Cerebellar cortex (tissue), 1 donor: ENCODE data around the gene MLLT1.
"Not testable (repeated sequence)": the region's sequence is repeated elsewhere in the genome, so short reads cannot be mapped to it uniquely, and the experiment has no call there.

ENCODE experiments used
- DNase-seq: peaks from one replicate; pipeline ENCODE4 v3.0.0-alpha.2; 2015; ENCODE audit warnings: low spot score

MLLT1 gene, protein sequence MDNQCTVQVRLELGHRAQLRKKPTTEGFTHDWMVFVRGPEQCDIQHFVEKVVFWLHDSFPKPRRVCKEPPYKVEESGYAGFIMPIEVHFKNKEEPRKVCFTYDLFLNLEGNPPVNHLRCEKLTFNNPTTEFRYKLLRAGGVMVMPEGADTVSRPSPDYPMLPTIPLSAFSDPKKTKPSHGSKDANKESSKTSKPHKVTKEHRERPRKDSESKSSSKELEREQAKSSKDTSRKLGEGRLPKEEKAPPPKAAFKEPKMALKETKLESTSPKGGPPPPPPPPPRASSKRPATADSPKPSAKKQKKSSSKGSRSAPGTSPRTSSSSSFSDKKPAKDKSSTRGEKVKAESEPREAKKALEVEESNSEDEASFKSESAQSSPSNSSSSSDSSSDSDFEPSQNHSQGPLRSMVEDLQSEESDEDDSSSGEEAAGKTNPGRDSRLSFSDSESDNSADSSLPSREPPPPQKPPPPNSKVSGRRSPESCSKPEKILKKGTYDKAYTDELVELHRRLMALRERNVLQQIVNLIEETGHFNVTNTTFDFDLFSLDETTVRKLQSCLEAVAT

DNA sequence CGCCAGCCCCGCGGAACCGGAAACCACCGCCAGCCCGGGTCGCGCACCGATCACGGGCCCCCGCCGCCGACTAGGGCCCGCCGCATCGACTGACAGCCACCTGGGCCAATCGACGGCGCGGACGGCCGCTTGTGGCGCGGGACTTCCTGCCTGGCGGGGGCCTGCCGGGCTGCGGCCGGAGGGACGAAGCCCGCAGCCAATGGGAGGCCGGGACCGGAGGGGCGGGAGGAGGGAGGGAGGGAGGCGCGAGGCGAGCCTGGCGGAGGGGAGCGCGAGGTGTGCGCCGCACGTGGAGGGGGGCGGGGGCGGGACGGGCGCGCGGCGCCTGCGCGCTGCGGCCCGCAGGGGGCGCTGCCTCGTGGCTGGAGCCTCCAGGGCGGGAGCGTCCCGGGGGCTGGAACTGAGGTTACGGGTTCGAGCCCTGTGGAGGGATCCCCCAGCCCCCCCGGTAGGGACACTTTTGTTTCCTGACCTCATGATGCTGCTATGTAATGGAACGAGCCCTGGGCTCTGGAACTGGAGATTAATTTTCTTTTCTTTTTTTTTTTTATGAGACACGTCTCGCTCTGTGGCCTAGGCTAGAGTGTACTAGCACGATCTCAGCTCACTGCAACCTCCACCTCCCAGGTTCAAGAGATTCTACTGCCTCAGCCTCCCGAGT lies at the start of gene MLLT1:
TSS of gene MLLT1 (minus strand) at position 45 of the 661 bp plus-strand sequence. CDS start 191 bp downstream, outside the sequence.
- peak; percentile 96 for DNase-seq

DNA sequence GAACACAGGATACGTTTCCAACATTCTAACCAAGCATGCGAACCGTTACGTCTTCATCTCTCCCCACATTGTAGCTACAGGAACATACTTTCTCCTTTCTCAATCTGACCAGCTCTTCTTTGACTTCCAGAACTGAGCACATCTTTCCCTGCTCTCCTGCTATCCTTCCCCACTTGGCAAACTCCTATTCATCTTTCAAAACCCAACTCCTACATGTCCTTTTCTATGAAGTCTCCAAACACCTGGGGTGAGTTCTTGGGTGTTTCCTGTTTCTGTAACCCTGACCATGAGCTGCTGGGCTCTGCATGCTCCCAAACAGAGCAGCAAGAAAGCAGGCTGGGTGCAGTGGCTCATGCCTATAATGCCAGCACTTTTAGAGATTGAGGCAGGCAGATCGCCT lies 47.0 kb upstream of the MLLT1 start:
- DNase-seq: no peak

DNA sequence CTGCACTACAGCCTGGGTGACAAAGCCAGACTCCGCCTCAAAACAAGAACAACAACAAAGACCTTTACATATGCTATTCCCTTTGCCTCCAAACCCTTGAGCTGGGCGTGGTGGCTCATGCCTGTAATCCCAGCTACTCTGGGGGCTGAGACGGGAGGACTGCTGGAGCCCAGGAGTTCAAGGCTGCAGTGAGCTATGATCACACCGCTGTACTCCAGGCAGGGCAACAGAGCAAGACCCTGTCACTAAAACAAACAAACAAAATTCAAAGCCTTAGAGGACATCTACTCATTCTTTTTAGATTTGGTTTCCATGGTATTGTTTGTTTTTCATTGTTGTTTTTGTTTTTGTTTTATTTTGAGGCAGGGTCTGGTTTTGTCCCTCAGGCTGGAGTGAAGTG lies 45.8 kb upstream of the MLLT1 start:
- no peak for DNase-seq

DNA sequence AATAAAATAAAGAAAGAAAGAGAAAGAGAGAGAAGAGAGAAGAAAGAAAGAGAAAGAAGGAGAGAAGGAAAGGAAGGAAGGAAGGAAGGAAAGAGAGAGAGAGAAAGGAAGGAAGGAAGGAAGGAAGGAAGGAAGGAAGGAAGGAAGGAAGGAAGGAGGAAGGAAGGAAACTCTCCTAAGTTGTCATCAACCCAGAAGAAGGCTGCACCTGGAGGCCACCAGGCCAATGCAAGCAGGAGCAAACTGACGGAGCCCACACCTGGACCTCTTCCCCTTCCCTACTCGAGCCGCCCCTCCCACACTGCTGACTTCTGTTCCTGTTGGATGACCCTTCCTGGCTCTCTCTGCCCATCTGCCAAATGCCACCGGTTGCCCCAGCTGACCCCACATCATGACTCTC lies 45.0 kb upstream of the MLLT1 start:
- DNase-seq: no peak

DNA sequence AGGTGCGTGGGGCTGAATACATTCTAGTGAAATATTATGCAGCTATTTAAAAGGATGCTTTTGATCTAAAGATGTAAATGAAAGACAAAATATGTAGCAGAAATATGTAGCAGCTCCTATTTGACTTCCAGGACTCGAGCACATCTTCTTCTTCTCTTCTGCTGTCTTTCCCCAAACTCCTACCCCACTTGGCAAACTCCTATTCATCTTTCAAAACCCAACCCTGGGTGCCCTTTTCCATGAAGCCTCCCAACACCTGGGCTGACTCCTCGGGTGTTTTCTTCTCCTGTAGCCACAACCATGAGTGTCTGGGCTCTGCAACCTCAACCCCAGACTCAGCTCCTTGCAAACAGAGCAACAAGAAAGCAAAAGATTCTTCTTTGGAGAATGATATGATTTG lies 42.5 kb upstream of the MLLT1 start:
- DNase-seq: no peak

DNA sequence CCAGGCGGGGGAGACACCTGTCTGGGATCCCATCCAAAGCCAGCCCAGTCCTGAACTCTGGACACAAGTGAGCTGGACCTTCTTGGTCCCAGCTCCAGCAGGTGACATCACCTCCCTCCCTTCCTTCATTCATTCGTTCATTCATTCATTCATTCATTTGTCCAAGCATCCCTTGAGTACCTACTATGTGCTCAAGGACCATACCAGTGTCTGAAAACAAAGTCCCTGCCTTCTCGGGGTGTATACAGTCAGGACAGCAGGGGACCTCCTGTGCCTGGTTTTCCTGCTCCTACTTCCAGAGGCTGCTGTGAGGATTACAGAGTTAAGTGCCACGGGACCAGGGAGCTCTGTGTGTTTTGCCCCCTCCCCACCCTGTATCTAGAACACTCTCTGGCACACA lies 39.6 kb upstream of the MLLT1 start:
- DNase-seq: no peak

DNA sequence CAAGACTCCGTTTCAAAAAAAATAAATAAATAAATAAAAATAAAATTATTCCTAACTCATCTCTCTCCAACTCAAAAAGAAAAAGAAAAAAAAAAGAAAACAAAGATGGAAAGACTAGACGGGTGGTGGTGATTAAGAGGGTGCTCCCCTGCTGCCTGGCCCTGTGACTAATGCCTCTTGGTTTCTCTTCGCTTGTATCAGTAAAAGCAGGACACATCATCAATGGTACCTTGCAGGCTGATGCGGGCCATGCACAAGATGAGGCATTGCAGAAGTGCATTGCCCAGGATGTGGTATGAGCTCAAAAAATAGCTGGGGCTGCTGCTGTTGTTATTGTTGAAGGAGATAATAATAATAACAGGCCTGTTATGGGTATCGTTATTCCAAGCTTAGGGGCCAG lies 39.0 kb upstream of the MLLT1 start:
- DNase-seq: no peak

DNA sequence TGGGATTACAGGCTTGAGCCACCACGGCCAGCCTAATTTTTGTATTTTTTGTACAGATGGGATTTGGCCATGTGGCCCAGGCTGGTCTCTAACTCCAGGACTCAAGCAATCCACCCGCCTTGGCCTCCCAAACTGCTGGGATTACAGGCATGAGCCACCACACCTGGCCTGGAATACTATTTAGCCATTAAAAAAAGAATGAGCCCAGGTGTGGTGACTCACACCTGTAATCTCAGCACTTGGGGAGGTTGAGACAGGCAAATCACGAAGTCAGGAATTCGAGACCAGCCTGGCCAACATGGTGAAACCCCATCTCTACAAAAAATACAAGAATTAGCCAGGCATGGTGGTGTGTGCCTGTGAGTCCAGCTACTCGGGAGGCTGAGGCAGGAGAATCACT lies 35.9 kb upstream of the MLLT1 start:
- not testable (repeated sequence) for DNase-seq

DNA sequence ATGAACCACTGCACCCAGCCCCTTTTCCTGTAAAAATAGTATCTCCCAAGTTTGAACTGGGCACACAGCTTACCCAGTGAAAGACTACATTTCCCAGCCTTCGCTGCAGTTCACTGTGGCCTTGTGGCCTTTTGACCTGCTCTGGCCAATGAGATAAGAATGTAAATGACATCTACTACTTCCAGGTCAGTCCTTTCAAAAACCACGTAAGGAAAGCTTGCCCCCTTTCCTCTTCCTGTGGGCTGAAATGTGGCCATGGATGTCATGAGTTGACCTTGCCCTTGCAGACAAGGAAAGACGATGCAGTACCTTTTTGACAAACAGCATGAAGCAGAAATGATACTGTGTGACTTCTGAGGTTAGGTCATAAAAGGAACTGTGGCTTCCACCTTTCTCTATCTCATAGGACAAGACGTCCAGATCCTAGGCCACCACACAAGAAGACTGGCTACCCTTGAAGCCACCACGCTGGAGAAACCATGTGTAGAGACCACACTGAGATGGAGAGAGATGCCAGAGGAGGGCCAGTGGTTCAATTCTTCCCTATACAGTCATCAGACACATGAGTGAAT lies 33.7 kb upstream of the MLLT1 start:
- no peak for DNase-seq

DNA sequence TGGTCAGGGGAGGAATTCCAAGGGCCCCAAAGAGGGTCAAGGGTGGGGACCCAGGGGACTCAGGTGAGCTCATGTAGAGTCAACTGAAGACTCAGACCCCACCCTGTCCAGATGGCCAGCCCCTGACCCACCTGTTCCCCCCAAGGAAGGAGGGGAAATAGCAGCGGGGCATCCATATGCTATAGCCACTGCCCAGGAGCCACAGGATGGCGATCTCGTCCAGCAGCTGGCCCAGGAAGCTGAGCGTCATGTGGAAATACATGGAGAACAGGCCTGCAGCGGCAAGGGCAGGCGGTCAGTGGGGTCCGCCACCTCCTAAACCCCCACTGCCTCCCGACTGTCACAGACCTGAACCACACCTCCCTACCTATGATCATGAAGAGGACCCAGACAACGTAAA lies 32.2 kb upstream of the MLLT1 start:
- peak; percentile 16 for DNase-seq

DNA sequence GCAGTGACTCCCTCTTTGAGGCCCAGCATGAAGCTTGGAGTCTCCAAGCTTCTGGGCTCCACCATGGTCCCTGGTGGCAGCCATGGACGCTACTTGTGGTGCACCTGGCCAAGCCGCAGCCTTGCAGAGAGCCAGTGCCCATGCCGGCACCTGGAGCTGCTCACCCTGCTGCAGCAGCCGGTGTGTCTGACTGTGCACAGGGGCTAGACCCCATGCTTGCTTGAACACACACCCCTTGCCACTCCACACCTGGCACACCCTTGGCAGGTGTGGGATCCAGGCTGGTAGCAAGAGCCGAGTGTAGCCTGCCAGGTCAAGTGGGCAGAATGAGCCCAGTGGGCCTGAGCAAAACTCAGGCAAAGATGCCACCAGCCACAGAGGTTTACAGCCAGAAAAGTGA lies 18.6 kb upstream of the MLLT1 start:
- no peak for DNase-seq

DNA sequence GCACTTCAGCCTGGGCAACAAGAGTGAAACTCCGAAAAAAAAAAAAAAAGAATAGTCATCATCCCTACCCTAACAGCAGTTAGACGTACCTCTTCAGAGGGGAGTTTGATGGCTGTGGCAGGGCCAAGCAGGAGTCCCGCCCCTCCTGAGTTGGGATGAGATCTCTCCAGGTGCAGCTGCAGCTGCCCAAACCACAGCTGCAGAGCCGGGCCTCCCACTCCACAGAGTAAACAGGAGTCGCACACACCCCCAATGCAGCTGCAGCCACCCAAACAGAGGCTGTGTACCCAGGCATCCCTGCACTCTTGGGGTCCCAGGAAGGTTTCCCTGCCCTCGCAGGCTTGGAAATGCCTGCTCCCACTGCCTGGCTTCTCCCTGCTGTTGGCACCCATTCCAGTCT lies 17.4 kb upstream of the MLLT1 start:
- no peak for DNase-seq

DNA sequence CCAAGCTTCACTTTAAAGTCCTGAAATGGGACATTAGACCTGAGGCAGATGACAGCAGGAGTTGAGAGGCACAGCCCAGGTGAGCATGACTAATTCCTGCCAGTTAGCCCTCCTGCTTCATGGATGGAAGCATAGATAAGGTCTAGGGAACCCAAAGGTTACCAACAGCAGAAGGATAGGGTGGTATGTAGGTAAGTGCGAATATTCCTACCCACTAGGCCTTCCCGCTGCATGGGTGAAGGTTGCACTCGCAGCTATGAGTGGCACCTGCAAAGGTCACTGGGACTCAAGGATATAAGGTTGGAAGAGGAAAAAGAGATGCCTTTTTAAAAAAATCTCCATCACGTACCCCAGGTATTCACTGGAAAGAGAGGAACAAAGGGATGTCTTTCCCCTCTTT lies 12.2 kb upstream of the MLLT1 start:
- no peak for DNase-seq

DNA sequence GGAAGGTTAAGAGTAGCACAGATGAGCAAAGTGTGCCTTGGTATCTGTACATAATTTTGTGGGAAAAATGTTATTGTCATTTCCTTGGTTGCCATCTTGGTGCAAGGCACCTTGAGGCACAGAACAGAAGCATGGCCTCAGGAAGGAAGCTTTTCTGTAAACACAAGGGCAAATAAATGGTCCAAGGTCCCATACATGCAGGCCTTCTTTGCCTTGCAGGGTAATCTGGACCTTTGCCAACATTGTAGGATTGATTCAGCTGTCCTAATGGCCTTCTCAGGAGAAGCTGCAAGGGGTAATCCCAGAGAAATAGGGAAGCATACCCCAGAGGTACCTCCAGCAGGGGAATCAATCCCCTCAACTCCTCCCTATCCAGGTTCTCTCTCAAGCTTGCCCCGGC lies 9.0 kb upstream of the MLLT1 start:
- no peak for DNase-seq

DNA sequence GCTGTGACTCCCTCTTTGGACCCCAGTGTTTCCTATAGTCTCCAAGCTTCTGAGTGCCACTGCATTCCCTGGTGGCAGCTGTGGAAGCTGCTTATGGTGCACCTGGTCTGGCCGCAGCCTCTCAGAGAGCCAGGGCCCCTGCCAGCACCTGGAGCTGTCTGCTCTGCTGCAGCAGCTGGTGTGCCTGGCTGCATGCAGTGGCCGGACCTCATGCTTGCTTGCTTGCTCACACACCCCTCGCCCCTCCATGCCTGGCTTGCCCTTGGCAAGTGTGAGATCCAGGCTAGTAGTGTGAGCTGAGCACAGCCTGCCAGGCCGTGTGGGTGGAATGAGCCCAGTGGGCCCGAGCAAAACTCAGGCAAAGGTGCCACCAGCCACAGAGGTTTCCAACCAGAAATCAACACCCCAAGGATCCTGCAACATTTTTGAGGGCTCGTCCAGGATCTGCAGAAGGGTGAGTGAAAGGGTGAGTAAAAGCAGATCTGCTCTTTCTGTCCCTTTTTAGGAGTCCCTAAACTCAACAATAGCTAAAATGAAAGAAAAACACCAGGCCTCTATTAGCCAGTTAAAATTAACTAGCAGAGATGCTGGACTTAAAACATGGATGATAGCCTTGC lies 7.6 kb upstream of the MLLT1 start:
- DNase-seq: no peak

DNA sequence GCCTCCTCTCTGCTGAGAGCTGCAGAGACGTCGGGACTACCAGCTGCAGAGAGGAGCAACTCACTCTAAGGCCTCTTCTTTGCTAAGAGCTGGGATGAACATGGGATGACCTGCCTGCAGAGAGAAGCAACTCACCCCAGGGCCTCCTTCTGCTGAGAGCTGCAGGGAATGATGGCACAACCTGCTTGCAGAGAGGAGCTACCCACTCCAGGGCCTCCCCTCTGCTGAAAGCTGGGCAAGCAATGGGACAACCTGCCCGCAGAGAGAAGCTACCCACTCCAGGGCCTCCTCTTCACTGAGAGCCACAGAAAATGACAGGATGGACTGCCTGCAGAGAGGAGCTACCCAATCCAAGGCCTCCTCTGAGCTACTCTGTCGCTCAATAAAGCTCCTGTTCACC lies 6.9 kb upstream of the MLLT1 start:
- no peak for DNase-seq

DNA sequence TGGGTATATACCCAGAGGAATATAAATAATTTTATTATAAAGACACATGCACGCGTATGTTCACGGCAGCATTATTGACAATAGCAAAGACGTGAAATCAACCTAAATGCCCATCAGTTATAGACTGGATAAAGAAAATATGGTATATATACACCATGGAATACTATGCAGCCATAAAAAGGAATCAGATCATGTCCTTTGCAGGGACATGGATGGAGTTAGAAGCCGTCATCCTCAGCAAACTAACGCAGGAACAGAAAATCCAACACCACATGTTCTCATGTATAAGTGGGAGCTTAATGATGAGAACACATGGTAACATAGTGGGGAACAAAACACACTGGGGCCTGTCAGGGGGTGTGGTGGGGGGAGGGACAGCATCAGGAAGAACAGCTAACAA lies 2.6 kb upstream of the MLLT1 start:
- not testable (repeated sequence) for DNase-seq

DNA sequence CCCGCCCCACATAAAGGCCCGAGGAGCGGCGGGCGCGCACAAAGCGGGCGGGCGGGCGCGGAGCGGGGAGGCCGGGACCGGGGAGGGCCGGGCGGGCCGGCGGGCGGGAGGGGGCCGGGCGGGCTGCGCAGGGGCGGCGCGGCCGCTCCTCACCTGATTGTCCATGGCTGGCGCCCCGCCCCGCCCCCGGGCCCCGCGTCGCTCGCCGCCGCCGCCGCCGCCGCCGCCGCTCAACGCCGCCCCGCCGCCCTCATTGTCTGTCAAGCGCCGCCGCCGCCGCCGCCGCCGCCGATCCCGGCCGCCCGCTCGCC lies 200 bp downstream of the MLLT1 start:
- DNase-seq: no peak

DNA sequence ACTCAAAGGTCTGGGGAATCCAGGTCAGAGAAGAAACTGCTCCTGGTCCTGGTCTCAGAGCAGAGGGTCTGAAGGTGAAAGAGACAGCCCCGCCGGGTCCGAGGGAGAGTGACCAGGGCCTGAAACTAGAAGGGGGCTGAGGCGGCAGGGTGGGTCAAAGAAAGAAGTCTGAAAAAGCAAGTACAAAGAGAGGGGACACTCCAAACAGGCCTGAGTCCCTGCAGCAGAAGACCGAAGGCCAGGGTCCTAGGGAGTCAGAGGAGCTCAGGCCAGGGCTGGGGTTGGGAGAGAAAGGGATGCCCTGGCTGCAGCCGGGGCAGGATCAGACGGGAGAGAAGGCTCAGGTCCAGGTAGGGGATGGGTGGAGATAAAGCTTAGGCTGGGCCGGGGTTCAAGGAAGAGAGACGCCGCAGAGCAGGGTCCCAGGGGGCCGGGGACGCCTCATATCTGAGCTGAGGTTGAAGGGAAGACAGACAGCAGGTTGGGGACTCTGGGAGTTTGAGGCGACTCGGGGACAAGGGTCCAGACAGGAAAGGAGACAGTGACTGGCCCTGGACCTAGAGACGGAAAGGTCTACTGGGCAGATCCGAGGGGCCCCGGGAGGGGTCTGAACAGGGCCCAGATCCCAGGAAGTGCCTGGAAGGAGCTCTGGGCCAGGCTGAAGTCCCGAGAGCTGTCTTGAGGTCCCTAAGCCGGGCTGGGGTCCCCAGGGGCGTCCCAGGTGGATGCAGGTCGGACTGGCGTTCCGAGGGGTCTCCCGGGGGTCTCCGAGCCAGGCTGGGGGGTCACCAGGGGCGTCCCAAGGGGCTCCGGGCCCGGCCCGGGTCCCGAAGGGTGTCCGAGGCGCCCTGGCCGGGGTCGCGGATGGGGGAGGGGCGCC lies 795 bp downstream of the MLLT1 start:
- no peak for DNase-seq

DNA sequence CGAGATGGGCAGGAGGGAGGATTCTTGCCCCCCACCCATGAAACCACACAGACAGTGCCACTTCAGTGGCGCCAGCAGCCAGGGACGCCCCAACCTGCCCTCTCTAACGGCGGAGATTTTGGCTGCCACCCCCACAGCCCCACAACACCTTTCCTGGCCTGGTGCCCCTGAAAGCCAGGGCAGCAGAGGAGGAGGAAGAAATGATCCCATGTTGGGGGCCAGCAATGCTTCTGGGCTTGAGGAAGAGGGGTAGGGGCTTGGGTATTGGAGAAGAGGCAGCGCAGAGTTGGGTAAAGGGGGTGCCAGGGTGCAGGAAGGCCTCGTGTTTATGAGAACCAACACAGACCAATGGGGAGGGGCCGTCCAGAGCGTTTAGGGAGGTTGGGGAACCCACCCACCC lies 1.7 kb downstream of the MLLT1 start:
- no peak for DNase-seq

DNA sequence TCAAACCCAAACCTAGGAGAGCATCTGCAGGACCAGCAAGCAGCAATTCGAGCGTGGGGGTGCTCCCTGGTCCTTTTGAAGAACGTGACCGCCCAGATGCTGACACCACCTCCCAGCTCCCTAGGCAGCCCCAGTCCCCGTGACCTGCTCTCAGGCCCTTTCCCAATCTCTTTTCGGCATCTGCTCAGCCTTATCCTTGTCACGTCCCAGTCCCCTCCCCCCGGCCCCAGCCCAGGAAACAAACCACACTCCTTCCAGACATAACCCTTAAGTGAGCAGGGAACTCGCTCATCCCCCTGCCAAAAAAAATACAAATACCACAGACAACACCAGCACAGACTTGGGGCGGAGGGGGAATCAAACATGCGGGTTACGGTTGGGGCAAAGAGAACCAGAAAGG lies 3.3 kb downstream of the MLLT1 start:
- no peak for DNase-seq
